Fibroblast of the aortic adventitia (primary cell): Measurements from ENCODE around the gene C8B. TPM values are rescaled to one million over a fixed set of nuclear protein-coding genes. Genes with fewer than 3 reads are reported as not detected.

Experiments
- DNase-seq: peaks from one replicate; pipeline ENCODE4 v3.0.0-alpha.2; 2010; ENCODE audit warnings: low read depth
- H3K4me3 ChIP-seq: 2 replicates; pipeline ENCODE4 v1.5.1; 2011; ENCODE audit warnings: low read depth, mild to moderate bottlenecking, control low read depth, low read length, moderate library complexity
- CTCF ChIP-seq: IDR thresholded peaks from 2 replicates; pipeline ENCODE4 v1.5.1; 2011; ENCODE audit warnings: mild to moderate bottlenecking, low read length, control low read depth, inconsistent platforms; ENCODE audit not compliant: insufficient read depth
- total RNA-seq: library from RNA; depleted of rRNA; stranded (reverse); fragments of >200 nt; gene quantifications from 2 replicates; pipeline ENCODE4 v1.2.3, GENCODE V29; 2012; ENCODE audit warnings: low replicate concordance

C8B gene
- total RNA-seq, 1 donor = not detected

DNA sequence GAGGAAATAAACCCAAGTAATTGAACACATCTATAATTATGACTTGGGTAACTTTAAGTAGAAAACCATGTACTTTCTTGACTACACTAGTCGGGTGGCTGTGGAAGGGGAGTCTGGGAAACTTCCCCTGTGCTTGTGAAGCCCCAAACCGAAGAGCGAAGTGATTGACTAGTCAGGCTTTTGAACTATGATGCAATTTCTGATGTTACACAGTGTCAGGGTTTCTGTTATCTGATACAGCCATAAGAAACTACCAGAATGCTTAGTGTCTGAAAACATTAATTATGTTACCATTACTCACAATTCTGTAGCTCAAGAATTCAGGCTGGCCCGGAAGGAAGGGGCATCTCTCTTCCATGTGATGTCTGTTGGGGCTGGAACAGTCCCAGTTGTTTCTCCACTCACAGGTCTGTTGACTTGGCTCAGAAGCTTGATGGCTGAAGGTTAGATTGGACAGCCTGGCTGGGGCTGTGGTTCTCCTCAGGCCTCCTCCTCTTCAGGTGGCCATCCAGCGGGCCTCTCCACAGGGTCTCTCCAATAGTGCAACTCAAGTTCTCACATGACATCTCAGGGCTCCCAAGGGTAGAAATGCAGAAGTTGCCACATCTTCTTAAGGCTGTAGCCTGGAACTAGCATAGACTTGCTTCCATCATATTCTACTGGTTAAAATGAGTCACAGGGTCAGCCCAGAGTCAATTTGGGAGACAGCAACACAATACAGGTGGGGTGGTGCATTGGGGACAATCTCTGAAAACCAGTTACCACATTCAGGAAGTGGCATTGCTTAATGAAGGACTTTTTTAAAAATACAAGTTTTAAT, 8.3 kb upstream of the C8B start:
- peak; percentile 66 for DNase-seq
- H3K4me3 ChIP-seq = no peak overlapping the region
- no peak for TF ChIP-seq CTCF

GRCh38 chr1:56972976-56973375, 7.2 kb upstream of the C8B start:
- no peak for TF ChIP-seq CTCF
- no peak overlapping the region for H3K4me3 ChIP-seq
- DNase-seq = peak; percentile 62

GRCh38 chr1:56970280-56970679, 4.5 kb upstream of the C8B start:
- no peak overlapping the region for H3K4me3 ChIP-seq
- TF ChIP-seq CTCF = no peak
- no peak for DNase-seq

DNA sequence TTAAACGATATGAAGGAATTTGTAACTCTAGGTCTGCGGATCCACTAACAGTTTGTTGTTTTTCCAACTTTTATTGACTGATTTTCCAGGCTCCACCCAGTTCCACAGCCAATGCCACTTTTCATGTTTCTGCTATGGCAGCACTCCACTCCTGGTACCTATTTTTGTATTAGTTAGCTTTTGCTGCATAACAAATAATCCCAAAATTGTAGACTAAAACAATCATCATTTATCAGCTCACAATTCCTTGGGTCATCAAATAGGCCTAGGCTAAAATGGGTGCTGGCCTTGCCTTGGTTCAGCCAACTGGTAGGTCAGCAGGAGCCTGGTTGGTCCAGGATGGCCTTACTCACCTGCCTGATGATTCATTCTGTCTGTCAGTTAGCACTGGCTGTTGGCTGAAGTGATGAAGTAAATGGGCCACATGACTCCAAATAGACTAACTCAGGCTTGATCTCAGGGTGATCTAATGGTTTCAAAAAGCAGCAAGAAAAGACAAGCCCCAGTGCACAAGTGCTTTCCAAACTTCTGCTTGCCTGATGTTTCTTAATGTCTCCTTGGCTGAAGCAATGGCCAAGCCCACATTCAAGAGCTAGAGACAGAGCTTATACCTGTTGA, 3.2 kb upstream of the C8B start:
- DNase-seq = no peak
- no peak overlapping the region for H3K4me3 ChIP-seq
- no peak for TF ChIP-seq CTCF

DNA sequence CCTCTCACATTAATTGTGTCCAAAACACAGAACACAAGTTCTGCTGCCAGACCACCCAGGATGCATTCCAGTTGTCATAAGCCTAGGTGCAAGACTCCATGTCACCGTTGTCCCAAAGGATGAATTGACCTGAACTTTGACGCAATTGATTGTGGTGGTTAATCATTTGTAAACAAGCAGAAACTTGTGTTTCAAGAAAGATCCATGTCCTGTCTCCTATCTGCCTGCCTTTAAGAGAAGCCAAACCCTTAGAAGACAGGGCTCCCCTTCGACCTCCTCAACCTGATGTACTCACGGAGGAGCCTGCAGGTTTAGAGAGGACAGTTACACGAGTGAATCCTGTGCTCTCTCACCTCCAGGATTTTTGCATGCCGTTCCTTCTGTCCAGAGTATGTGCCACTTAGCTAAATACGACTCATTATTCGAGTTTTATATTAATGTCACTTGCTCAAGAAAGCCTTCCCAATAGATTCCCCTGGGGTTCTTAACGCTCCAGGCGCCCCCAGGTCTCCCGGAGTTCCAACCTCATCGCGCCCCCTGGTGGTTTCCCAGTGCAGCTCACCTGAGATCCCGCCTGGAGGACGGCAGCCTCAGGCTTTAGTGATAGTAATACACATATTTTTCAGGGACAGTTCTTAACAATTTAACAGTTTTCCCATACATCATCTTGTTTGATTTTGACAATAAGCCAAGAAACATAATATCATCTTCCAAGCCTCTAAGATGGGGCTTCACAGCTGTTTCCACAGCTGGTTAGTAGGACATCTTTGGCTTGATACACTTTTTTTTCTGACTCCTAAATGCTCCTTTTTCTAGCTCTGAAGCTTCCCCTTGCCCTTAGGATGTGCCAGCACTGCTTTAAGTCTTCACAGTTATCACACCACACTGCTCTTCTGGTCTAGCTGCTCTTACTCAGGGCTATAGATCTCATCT, 2.4 kb upstream of the C8B start:
- H3K4me3 ChIP-seq = no peak overlapping the region
- TF ChIP-seq CTCF = peak; percentile 68
- DNase-seq = peak; percentile 32

DNA sequence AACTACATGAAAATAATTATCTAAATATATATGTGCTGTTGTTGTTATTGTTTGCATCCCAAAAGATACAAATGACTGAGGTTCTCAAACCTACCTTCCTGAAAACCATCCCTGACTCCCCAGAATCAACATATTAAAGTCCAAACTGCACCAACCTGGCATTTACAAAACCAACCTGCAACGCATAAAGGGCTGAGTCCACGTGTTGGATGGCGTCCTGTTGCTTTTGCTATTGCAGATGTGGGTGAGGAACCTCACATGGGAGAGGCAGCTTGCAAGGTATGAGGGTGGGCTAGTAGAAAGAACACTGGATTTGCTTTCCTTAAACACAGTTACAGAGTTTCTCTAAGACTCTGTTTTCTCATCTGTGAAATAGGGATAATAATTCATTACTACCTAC, 1.5 kb upstream of the C8B start:
- no peak for TF ChIP-seq CTCF
- no peak for DNase-seq
- H3K4me3 ChIP-seq = no peak overlapping the region
